Stimulated activated naive B cell treated with anti-CD40 and anti-IgM and Interleukin-4, amounts not matched to agents 10 μg/mL and 1 μg/mL and 100 μg/mL, for 72 hours (primary cell): ENCODE data around the gene MCEMP1.
A peak's percentile ranks its signal among the peaks of the same experiment; 100 is the strongest.

Source experiments
- ATAC-seq, 2 donors: fragments of 150-1000 bp; cut with Tn5 transposase; replicated peaks; 2 replicates each; pipeline ENCODE4 v1.10.0; 2021; ENCODE audit warnings: moderate library complexity in 1 of 2
- DNase-seq: peaks from one replicate; pipeline ENCODE4 v3.0.0; 2021
- H3K27ac Mint-ChIP-seq: one replicate; pipeline ENCODE4 v1.8.0; 2022; ENCODE audit warnings: mild to moderate bottlenecking, mixed read lengths
- H3K27me3 Mint-ChIP-seq, 2 donors: one replicate each; pipeline ENCODE4 v1.8.0; 2022; ENCODE audit warnings: mixed read lengths in 2 of 2
- H3K36me3 Mint-ChIP-seq, 2 donors: one replicate each; pipeline ENCODE4 v1.8.0; 2022; ENCODE audit warnings: mixed read lengths in 2 of 2, mild to moderate bottlenecking in 1 of 2
- H3K4me1 Mint-ChIP-seq, 2 donors: one replicate each; pipeline ENCODE4 v1.8.0; 2022; ENCODE audit warnings: mixed read lengths in 2 of 2, mild to moderate bottlenecking in 1 of 2
- H3K4me3 Mint-ChIP-seq, 2 donors: one replicate each; pipeline ENCODE4 v1.8.0; 2022; ENCODE audit warnings: mild to moderate bottlenecking in 2 of 2, mixed read lengths in 2 of 2, moderate library complexity in 1 of 2
- H3K9me3 Mint-ChIP-seq, 2 donors: one replicate each; pipeline ENCODE4 v1.8.0; 2022; ENCODE audit warnings: mixed read lengths in 2 of 2, mild to moderate bottlenecking in 1 of 2

The MCEMP1 gene

GRCh38 chr19:7648265-7649014, 28.4 kb upstream of the MCEMP1 start:
- no peak for ATAC-seq
- Mint-ChIP-seq H3K9me3 (no peaks in the 10 kb centered on the region), H3K36me3 (peaks cover 33 to 41% of the 10 kb centered on the region in 2 donors), H3K4me1 (peaks cover 7 to 8% of the 10 kb centered on the region in 2 donors), H3K4me3 (no peak overlapping the region), H3K27me3 (peaks cover 0 to 7% of the 10 kb centered on the region in 2 donors), H3K27ac (no peak overlapping the region)
- no peak for DNase-seq

- Mint-ChIP-seq H3K9me3 (no peaks in the 10 kb centered on the region), H3K27me3 (peaks cover 0 to 7% of the 10 kb centered on the region in 2 donors), H3K36me3 (peaks cover 18 to 25% of the 10 kb centered on the region in 2 donors), H3K4me1 (peaks cover 7 to 8% of the 10 kb centered on the region in 2 donors), H3K4me3 (no peak overlapping the region), H3K27ac (peak overlapping the region; percentile 20)
- no peak for DNase-seq
- ATAC-seq, result no peak
These were observed 26.7 kb upstream of the MCEMP1 start for GRCh38 chr19:7650148-7650547.

GRCh38 chr19:7652061-7652641, 24.7 kb upstream of the MCEMP1 start:
- Mint-ChIP-seq H3K36me3 (peaks cover 12 to 14% of the 10 kb centered on the region in 2 donors), H3K27ac (peak overlapping the region; percentile 92), H3K9me3 (no peaks in the 10 kb centered on the region), H3K4me1 (peaks cover 6 to 10% of the 10 kb centered on the region in 2 donors), H3K27me3 (peaks cover 0 to 7% of the 10 kb centered on the region in 2 donors), H3K4me3 (peak overlapping the region; percentile 78)
- ATAC-seq (peak; percentile 84 to 87), DNase-seq (peak; percentile 67)

DNA sequence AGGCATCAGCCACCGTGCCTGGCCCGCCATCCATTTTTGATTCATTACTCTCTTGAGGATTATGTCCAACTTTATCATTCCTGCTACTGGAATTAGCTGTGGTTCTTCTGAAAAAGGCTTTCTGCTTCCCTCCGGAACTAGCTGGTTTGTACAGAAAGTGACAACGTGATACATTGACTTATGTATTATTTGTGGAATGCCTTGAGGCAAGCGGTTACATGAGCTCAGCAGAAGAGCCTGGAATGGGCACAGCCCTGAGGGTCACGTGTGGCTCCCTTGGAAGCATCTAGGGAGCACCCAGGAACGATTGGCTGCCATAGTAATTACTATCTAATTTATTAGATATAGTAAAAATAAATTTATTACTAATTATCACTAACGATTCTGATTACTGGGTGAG, 22.5 kb upstream of the MCEMP1 start:
- Mint-ChIP-seq H3K4me1 (peaks cover 9 to 23% of the 10 kb centered on the region in 2 donors), H3K27ac (no peak overlapping the region), H3K27me3 (peaks cover 0 to 7% of the 10 kb centered on the region in 2 donors), H3K4me3 (no peak overlapping the region), H3K36me3 (peaks cover 0 to 2% of the 10 kb centered on the region in 2 donors), H3K9me3 (no peaks in the 10 kb centered on the region)
- ATAC-seq, result no peak
- no peak for DNase-seq

GRCh38 chr19:7655581-7655980, 21.3 kb upstream of the MCEMP1 start:
- H3K4me3 Mint-ChIP-seq, result no peak overlapping the region
- H3K4me1 Mint-ChIP-seq, result peaks cover 9 to 23% of the 10 kb centered on the region in 2 donors
- H3K36me3 Mint-ChIP-seq, result peaks cover 0 to 2% of the 10 kb centered on the region in 2 donors
- ATAC-seq (no peak), DNase-seq (no peak)
- H3K27ac Mint-ChIP-seq, result peak overlapping the region; percentile 32
- H3K9me3 Mint-ChIP-seq, result no peaks in the 10 kb centered on the region
- no peaks in the 10 kb centered on the region for H3K27me3 Mint-ChIP-seq

GRCh38 chr19:7657131-7657751, 19.6 kb upstream of the MCEMP1 start:
- Mint-ChIP-seq H3K4me3 (peak overlapping the region; percentile 13 to 82), H3K4me1 (peaks cover 7 to 19% of the 10 kb centered on the region in 2 donors), H3K36me3 (peaks cover 0 to 2% of the 10 kb centered on the region in 2 donors), H3K9me3 (no peaks in the 10 kb centered on the region), H3K27ac (peak overlapping the region; percentile 90), H3K27me3 (no peaks in the 10 kb centered on the region)
- DNase-seq (peak; percentile 44), ATAC-seq (peak; percentile 53 to 68)

DNA sequence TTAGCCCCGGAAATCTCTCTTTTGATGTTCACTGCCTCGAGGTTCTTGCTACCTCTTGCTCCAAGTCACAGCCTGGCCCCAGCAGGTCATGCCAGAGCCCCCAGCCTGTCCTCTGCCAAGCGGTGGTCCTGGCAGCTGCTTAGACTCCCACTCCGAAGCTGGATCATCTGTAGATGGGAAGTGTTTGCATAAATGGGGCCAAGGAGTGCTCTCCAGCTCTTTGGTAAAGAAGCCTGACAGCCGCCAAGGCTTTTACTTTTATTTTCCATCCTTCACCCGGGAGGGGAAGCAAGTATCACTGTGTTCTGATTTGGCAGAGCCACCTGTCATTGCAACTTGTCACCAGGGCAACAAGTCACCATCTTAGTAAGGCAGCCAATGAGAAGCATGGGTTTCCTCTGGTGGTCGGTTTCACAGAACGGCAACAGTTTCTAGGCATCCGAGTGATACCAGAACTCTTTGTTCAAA, 18.6 kb upstream of the MCEMP1 start:
- Mint-ChIP-seq H3K9me3 (no peaks in the 10 kb centered on the region), H3K27me3 (no peaks in the 10 kb centered on the region), H3K27ac (peak overlapping the region; percentile 90), H3K4me3 (peak overlapping the region; percentile 78 to 82), H3K4me1 (peaks cover 5 to 15% of the 10 kb centered on the region in 2 donors), H3K36me3 (no peaks in the 10 kb centered on the region)
- peak; percentile 97 to 99 for ATAC-seq
- DNase-seq, result peak; percentile 70

GRCh38 chr19:7661744-7662538, 14.9 kb upstream of the MCEMP1 start:
- peaks cover 5 to 8% of the 10 kb centered on the region in 2 donors for H3K27me3 Mint-ChIP-seq
- no peaks in the 10 kb centered on the region for H3K36me3 Mint-ChIP-seq

DNA sequence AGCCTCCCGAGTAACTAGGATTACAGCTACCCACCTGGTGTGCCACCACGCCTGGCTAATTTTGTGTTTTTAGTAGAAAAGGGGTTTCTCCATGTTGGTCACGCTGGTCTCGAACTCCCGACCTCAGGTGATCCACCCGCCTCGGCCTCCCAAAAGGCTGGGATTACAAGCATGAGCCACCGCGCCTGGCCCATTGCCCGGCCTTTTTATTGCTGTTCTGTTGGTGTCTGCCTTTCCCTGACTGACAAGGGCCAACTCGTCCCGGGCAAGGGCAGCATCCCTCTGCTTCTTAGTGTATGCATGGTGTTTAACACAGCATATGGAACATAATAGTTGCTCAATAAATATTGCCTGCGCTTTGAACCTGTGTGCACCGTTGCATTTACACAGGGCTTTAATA, 14.2 kb upstream of the MCEMP1 start:
- Mint-ChIP-seq H3K4me1 (peaks cover 0 to 8% of the 10 kb centered on the region in 2 donors), H3K27ac (no peak overlapping the region), H3K36me3 (no peaks in the 10 kb centered on the region), H3K27me3 (peaks cover 10 to 13% of the 10 kb centered on the region in 2 donors), H3K4me3 (no peak overlapping the region), H3K9me3 (no peaks in the 10 kb centered on the region)
- DNase-seq, result no peak
- ATAC-seq, result no peak

More at GRCh38 chr19:7661744-7662538, 14.9 kb upstream of the MCEMP1 start:
- ATAC-seq, result no peak
- DNase-seq, result no peak
- H3K4me3 Mint-ChIP-seq, result no peak overlapping the region
- no peaks in the 10 kb centered on the region for H3K9me3 Mint-ChIP-seq
- H3K27ac Mint-ChIP-seq, result no peak overlapping the region
- peaks cover 3 to 15% of the 10 kb centered on the region in 2 donors for H3K4me1 Mint-ChIP-seq

DNA sequence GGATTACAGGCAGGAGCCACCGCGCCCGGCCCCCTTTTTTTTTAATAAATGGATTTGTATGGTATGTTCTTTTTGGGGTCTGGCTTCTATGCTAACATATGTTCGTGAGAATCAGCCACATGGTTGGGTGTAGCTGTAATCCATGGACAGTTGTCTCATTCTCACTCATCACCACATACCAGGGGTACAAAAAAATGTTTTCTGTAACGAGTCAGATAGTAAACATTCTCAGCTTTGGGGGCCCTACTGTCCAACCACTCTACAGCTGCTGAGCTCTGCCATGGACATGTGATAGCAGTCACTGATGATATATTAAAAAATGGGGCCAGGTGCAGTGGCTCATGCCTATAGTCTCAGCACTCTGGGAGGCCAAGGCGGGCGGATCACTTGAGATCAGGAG, 13.2 kb upstream of the MCEMP1 start:
- DNase-seq, result no peak
- H3K27me3 Mint-ChIP-seq, result peaks cover 10 to 13% of the 10 kb centered on the region in 2 donors
- no peaks in the 10 kb centered on the region for H3K9me3 Mint-ChIP-seq
- H3K36me3 Mint-ChIP-seq, result no peaks in the 10 kb centered on the region
- no peak overlapping the region for H3K4me3 Mint-ChIP-seq
- H3K4me1 Mint-ChIP-seq, result no peaks in the 10 kb centered on the region
- H3K27ac Mint-ChIP-seq, result no peak overlapping the region
- no peak for ATAC-seq

DNA sequence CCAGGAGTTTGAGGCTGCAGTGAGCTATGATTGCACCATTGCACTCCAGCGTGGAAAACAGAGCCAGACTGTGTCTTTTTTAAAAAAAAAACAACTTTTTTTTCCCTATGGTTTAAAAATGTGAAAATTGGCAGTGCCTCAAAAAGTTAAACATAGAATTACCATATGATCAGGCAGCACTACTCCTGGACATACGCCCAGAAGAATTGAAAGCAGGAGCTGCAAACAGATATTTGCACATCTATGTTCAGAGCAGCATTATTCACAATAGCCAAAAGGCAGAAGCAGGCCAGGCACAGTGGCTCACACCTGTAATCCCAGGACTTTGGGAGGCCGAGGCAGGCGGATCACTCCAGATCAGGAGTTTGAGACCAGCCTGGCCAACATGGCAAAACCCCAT, 11.8 kb upstream of the MCEMP1 start:
- Mint-ChIP-seq H3K9me3 (no peaks in the 10 kb centered on the region), H3K36me3 (no peaks in the 10 kb centered on the region), H3K27me3 (peaks cover 19 to 23% of the 10 kb centered on the region in 2 donors), H3K4me3 (no peak overlapping the region), H3K4me1 (peaks cover 2% of the 10 kb centered on the region in 2 donors), H3K27ac (no peak overlapping the region)
- ATAC-seq (no peak), DNase-seq (no peak)

DNA sequence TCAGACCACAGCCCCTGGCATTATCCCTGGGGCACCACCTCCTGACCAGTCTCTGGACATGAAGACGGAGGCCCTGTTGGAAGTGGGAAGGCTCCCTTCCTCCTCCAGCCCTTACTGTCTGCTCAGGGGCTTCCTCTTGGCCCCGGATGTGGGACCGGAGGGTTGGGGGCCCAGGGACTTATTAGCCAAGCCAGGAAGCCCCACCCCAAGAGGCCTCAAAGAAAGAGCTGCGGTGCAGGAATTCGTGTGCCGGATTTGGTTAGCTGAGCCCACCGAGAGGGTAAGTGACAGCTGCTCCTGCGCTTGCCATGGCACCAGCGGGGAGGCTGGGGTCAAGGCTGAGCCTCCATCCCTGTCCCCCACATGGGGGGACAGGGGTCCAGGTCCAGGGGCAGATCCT, 8.0 kb upstream of the MCEMP1 start, which contains the start of gene RETN:
Gene RETN, plus strand, starts transcription at position 208 of the 400 bp plus-strand sequence. CDS start 278 bp downstream, outside the sequence.
- DNase-seq, result no peak
- H3K27me3 Mint-ChIP-seq, result peaks cover 43 to 52% of the 10 kb centered on the region in 2 donors
- H3K9me3 Mint-ChIP-seq, result no peaks in the 10 kb centered on the region
- H3K4me1 Mint-ChIP-seq, result peaks cover 9 to 10% of the 10 kb centered on the region in 2 donors
- peak within 1 kb of the TSS in 1 of 2 donors; percentile 22 for H3K4me3 Mint-ChIP-seq
- H3K36me3 Mint-ChIP-seq, result no peaks in the 10 kb centered on the region
- no peak for ATAC-seq
- H3K27ac Mint-ChIP-seq, result no peak within 1 kb of the TSS

- DNase-seq, result no peak
- Mint-ChIP-seq H3K27ac (no peak overlapping the region), H3K4me3 (no peak overlapping the region), H3K36me3 (peaks cover 0 to 3% of the 10 kb centered on the region in 2 donors), H3K4me1 (peaks cover 9 to 12% of the 10 kb centered on the region in 2 donors), H3K9me3 (peaks cover 0 to 2% of the 10 kb centered on the region in 2 donors), H3K27me3 (peaks cover 51 to 60% of the 10 kb centered on the region in 2 donors)
- ATAC-seq, result no peak
These were observed 7.2 kb upstream of the MCEMP1 start for GRCh38 chr19:7669641-7670040.
